ENCODE measurements around the gene IRF2BP2. TPM values are rescaled to one million over a fixed set of nuclear protein-coding genes. Genes with fewer than 3 reads are reported as not detected.

The IRF2BP2 gene
- total and polyA plus RNA-seq, 2 donors (not counting 1 experiment from before 2014, with no cell fraction given) = 126 to 255 TPM

DNA sequence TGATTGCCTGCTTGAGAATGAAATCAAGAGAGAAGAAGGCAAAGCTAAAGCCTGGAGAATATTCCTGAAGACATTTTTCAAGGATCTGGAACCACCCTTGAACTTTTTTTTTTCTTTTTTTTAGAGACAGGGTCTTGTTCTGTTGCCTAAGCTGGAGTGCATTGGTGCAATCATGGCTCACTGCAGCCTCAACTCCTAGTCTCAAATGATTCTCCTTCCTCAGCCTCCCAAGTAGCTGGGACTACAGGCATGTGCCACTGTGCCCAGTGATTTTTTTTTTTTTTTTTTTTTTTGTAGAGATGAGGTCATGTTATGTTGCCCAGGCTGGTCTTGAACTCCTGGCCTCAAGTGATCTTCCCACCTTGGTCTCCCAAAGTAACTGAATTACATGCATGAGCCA is 22.2 kb upstream of the IRF2BP2 start:
- H3K27me3 Mint-ChIP-seq = peaks cover 5% of the 10 kb centered on the region
- Histone ChIP-seq H3K9ac (ENCODE audit: low read length) (no peak overlapping the region), H2AFZ (ENCODE audit: insufficient read depth, low read depth, low read length, poor library complexity, severe bottlenecking) (no peak overlapping the region)

DNA sequence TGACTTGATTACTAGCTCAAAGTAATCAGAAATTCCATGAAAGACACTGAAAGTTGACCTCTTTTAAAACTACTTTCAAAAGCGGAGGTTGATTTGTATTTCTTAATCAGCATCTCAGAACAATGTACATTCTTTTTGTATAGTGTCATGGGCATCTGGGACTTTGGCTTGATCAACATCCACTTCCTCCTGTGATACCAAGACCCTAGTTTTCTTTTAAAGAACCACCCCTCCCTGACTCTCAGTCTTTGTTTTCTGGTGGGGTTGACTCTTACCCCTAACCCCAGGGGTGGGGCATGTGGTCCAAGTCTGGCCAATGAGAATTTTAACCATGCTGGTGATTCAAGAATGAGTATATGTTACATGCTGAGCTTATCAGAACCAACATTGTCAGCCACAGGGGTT is 21.7 kb upstream of the IRF2BP2 start:
- ChIA-PET CTCF (interaction anchor here (0.7 to 1.3 kb wide), 2 partner anchors 12 to 18 kb away, joined by 3 to 4 read pairs; no protein-coding TSS in a partner anchor), POLR2A (no interaction called here)
- Mint-ChIP-seq H3K4me1 (no peaks in the 10 kb centered on the region), H3K27me3 (peaks cover 5% of the 10 kb centered on the region), H3K27ac (no peak overlapping the region), H3K9me3 (ENCODE audit: insufficient read depth) (no peaks in the 10 kb centered on the region), H3K4me3 (no peak overlapping the region)
- no peak for TF ChIP-seq EZH2 (IDR thresholded peaks at IDR 0.05; ENCODE audit: borderline replicate concordance, insufficient read depth, low read depth, low read length, poor library complexity, severe bottlenecking)
- TF ChIP-seq, protein P1, sequence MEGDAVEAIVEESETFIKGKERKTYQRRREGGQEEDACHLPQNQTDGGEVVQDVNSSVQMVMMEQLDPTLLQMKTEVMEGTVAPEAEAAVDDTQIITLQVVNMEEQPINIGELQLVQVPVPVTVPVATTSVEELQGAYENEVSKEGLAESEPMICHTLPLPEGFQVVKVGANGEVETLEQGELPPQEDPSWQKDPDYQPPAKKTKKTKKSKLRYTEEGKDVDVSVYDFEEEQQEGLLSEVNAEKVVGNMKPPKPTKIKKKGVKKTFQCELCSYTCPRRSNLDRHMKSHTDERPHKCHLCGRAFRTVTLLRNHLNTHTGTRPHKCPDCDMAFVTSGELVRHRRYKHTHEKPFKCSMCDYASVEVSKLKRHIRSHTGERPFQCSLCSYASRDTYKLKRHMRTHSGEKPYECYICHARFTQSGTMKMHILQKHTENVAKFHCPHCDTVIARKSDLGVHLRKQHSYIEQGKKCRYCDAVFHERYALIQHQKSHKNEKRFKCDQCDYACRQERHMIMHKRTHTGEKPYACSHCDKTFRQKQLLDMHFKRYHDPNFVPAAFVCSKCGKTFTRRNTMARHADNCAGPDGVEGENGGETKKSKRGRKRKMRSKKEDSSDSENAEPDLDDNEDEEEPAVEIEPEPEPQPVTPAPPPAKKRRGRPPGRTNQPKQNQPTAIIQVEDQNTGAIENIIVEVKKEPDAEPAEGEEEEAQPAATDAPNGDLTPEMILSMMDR (IDR thresholded peaks at IDR 0.05) = no peak
- H3K79me2 ChIP-seq (ENCODE audit: control insufficient read depth, insufficient read depth, low read length) = no peaks in the 10 kb centered on the region
- no peaks in the 10 kb centered on the region for H3K9me3 ChIP-seq (ENCODE audit: control extremely low read depth in 1 of 3, control insufficient read depth in 2 of 3, insufficient read depth in 1 of 3, low read length in 2 of 3)
- H3K4me1 ChIP-seq (ENCODE audit: control insufficient read depth in 2 of 2, insufficient read depth in 2 of 2, low read length in 2 of 2) = no peaks in the 10 kb centered on the region
- no peak overlapping the region for H2AFZ ChIP-seq (ENCODE audit: insufficient read depth, low read depth, low read length, poor library complexity, severe bottlenecking)
- H4K20me1 ChIP-seq (ENCODE audit: control insufficient read depth, insufficient read depth, low read length, poor library complexity, severe bottlenecking) = no peaks in the 10 kb centered on the region
- H3K27me3 ChIP-seq (replicated peaks in 1 of 4; ENCODE audit: control extremely low read depth in 1 of 4, control insufficient read depth in 3 of 4, insufficient read depth in 4 of 4, low read length in 3 of 4) = no peaks in the 10 kb centered on the region
- ATAC-seq (ENCODE audit: low read depth) (no peak), DNase-seq (no peak)
- no peak overlapping the region for H3K27ac ChIP-seq (ENCODE audit: low read length in 2 of 2)
- intact Hi-C loops (cut with micrococcal nuclease) = no loop called here
- no peak overlapping the region for H3K9ac ChIP-seq (ENCODE audit: low read length)
- no peaks in the 10 kb centered on the region for H3K36me3 ChIP-seq (replicated peaks in 1 of 2; ENCODE audit: control extremely low read depth in 1 of 2, control insufficient read depth in 1 of 2, extremely low read depth in 1 of 2, insufficient read depth in 2 of 2, low read length in 1 of 2)
- H3K4me2 ChIP-seq (replicated peaks; ENCODE audit: low read depth, low read length, poor library complexity, severe bottlenecking) = no peak overlapping the region
- no peak overlapping the region for H3K4me3 ChIP-seq (ENCODE audit: control extremely low read depth in 1 of 5, extremely low read depth in 1 of 5, insufficient read depth in 1 of 5, low read depth in 2 of 5, low read length in 4 of 5)
- no CpG with 5 or more reads among the region's 1 CpG for WGBS (ENCODE audit: insufficient coverage)

More for the DNA sequence above, 22.2 kb upstream of the IRF2BP2 start:
- H3K27me3 ChIP-seq (replicated peaks in 1 of 4; ENCODE audit: control extremely low read depth in 1 of 4, control insufficient read depth in 3 of 4, insufficient read depth in 4 of 4, low read length in 3 of 4) = no peaks in the 10 kb centered on the region
- POLR2A ChIA-PET = no interaction called here
- Mint-ChIP-seq H3K27ac (no peak overlapping the region), H3K4me1 (no peaks in the 10 kb centered on the region), H3K4me3 (no peak overlapping the region), H3K9me3 (ENCODE audit: insufficient read depth) (no peaks in the 10 kb centered on the region)
- CTCF ChIA-PET = interaction anchor here (0.6 to 1.3 kb wide), 3 partner anchors 13 to 33 kb away, joined by 3 to 4 read pairs (median 3); no protein-coding TSS in a partner anchor
- no peaks in the 10 kb centered on the region for H4K20me1 ChIP-seq (ENCODE audit: control insufficient read depth, insufficient read depth, low read length, poor library complexity, severe bottlenecking)
- H3K4me1 ChIP-seq (ENCODE audit: control insufficient read depth in 2 of 2, insufficient read depth in 2 of 2, low read length in 2 of 2) = no peaks in the 10 kb centered on the region
- ATAC-seq (ENCODE audit: low read depth) = no peak
- no peaks in the 10 kb centered on the region for H3K79me2 ChIP-seq (ENCODE audit: control insufficient read depth, insufficient read depth, low read length)
- H3K4me2 ChIP-seq (replicated peaks; ENCODE audit: low read depth, low read length, poor library complexity, severe bottlenecking) = no peak overlapping the region
- intact Hi-C loops (cut with micrococcal nuclease) = no loop called here
- TF ChIP-seq, protein P1 (IDR thresholded peaks at IDR 0.05) = no peak
- TF ChIP-seq EZH2 (IDR thresholded peaks at IDR 0.05; ENCODE audit: borderline replicate concordance, insufficient read depth, low read depth, low read length, poor library complexity, severe bottlenecking) = no peak
- H3K27ac ChIP-seq (ENCODE audit: low read length in 2 of 2) = no peak overlapping the region
- no peak for DNase-seq
- no peak overlapping the region for H3K4me3 ChIP-seq (ENCODE audit: control extremely low read depth in 1 of 5, extremely low read depth in 1 of 5, insufficient read depth in 1 of 5, low read depth in 2 of 5, low read length in 4 of 5)
- H3K36me3 ChIP-seq (replicated peaks in 1 of 2; ENCODE audit: control extremely low read depth in 1 of 2, control insufficient read depth in 1 of 2, extremely low read depth in 1 of 2, insufficient read depth in 2 of 2, low read length in 1 of 2) = no peaks in the 10 kb centered on the region
- H3K9me3 ChIP-seq (ENCODE audit: control extremely low read depth in 1 of 3, control insufficient read depth in 2 of 3, insufficient read depth in 1 of 3, low read length in 2 of 3) = no peaks in the 10 kb centered on the region
